Endothelial cell of umbilical vein (primary cell): ENCODE results near the gene TTC34. TPM values are rescaled to one million over a fixed set of nuclear protein-coding genes. Genes with fewer than 3 reads are reported as not detected.
"Not testable (repeated sequence)": the region's sequence is repeated elsewhere in the genome, so short reads cannot be mapped to it uniquely, and the experiment has no call there.

ENCODE experiments used
- BruUV-seq: library from RNA; stranded (reverse); fragments of 400-500 nt; replicated peaks from 2 replicates; lab custom pipeline; 2021; lab: Mats Ljungman, UMichigan
- CTCF ChIA-PET: fragments of 300-600, 350-600 bp; sonication (Branson Sonifier 250); formaldehyde crosslinking; loops from one replicate; lab custom pipeline; 2021; ENCODE audit warnings: antibody characterized with exemption, inconsistent platforms; lab: Charles Lee
- POLR2A ChIA-PET: fragments of 300-600, 350-600 bp; sonication (Branson Sonifier 250); formaldehyde crosslinking; loops from one replicate; lab custom pipeline; 2021; ENCODE audit warnings: antibody characterized with exemption, inconsistent platforms; lab: Charles Lee
- DNase-seq: peaks from one replicate; pipeline ENCODE4 v3.0.0-alpha.2; 2011; ENCODE audit warnings: low read depth, low spot score
- FAIRE-seq: peaks from 2 replicates; lab custom pipeline; 2011; peaks lifted over from hg19 to GRCh38; lab: Jason Lieb, UNC
- H2AFZ ChIP-seq: 2 replicates; pipeline ENCODE4 v1.6.0; 2012; ENCODE audit warnings: low read depth, low read length, control low read depth, inconsistent platforms
- H3K27ac ChIP-seq: 2 replicates; pipeline ENCODE4 v1.5.1; 2011; ENCODE audit warnings: low read depth, mild to moderate bottlenecking, control low read depth, low read length, moderate library complexity; ENCODE audit not compliant: insufficient read depth
- H3K27me3 ChIP-seq, 2 experiments: 2 replicates each; pipeline versions ENCODE4 v1.6.0 to v1.6.1; 2011; ENCODE audit warnings: low read length in 2 of 2, mixed read lengths in 1 of 2; ENCODE audit not compliant: control insufficient read depth in 2 of 2, insufficient read depth in 2 of 2
- H3K36me3 ChIP-seq, 2 experiments: 2 replicates in 1 of 2; 3 replicates in 1 of 2; pipeline ENCODE4 v1.5.1; 2011; ENCODE audit warnings: low read length in 2 of 2, mild to moderate bottlenecking in 1 of 2, moderate library complexity in 1 of 2; ENCODE audit not compliant: control insufficient read depth in 2 of 2, insufficient read depth in 2 of 2; ENCODE audit errors: extremely low read depth in 1 of 2
- H3K4me1 ChIP-seq: 3 replicates; pipeline ENCODE4 v1.5.1; 2011; ENCODE audit warnings: mild to moderate bottlenecking, low read length; ENCODE audit not compliant: control insufficient read depth, insufficient read depth; ENCODE audit errors: extremely low read depth
- H3K4me2 ChIP-seq: 2 replicates; pipeline ENCODE4 v1.6.1; 2011; ENCODE audit warnings: low read length, control low read depth, mixed read lengths; ENCODE audit not compliant: insufficient read depth
- H3K4me3 ChIP-seq, 3 experiments: fragments of 200-600 bp in 1 of 3; sonication (generic), shearing (Covaris generic) in 1 of 3; replicated peaks in 1 of 3; 2 replicates each; pipeline ENCODE4 v1.5.1; 2011 to 2016; ENCODE audit warnings: control low read depth in 3 of 3, low read length in 3 of 3, mild to moderate bottlenecking in 2 of 3, inconsistent platforms in 1 of 3, low read depth in 1 of 3, moderate library complexity in 1 of 3; ENCODE audit not compliant: insufficient read depth in 1 of 3
- H3K79me2 ChIP-seq: 2 replicates; pipeline ENCODE4 v1.6.0; 2012; ENCODE audit warnings: low read length, inconsistent platforms; ENCODE audit not compliant: control insufficient read depth, insufficient read depth
- H3K9ac ChIP-seq: replicated peaks from 2 replicates; pipeline ENCODE3; 2011; ENCODE audit warnings: low read length, control low read depth; ENCODE audit not compliant: insufficient read depth; ENCODE audit errors: extremely low read depth
- H3K9me1 ChIP-seq: replicated peaks from 3 replicates; pipeline ENCODE4 v1.6.0; 2011; ENCODE audit warnings: mild to moderate bottlenecking, low read length; ENCODE audit not compliant: control insufficient read depth, insufficient read depth; ENCODE audit errors: extremely low read depth
- H3K9me3 ChIP-seq: replicated peaks from 2 replicates; pipeline ENCODE4 v1.5.1; 2012; ENCODE audit warnings: low read length, inconsistent platforms; ENCODE audit not compliant: control insufficient read depth, insufficient read depth
- H4K20me1 ChIP-seq: replicated peaks from 2 replicates; pipeline ENCODE3; 2011; ENCODE audit warnings: mild to moderate bottlenecking, low read length; ENCODE audit not compliant: control insufficient read depth, insufficient read depth; ENCODE audit errors: extremely low read depth
- dilution Hi-C: fragments of 300-500 bp; cut with MboI; formaldehyde crosslinking; loops from one replicate; pipeline ENCODE4 v1.15.0; 2019; ENCODE audit warnings: low sequenced_read_pairs; ENCODE audit not compliant: extremely low pct_ligation_motif_present
- intact Hi-C: fragments of 100-400 bp; cut with micrococcal nuclease; formaldehyde crosslinking; loops from one replicate; pipeline ENCODE4 v1.10.0; 2022
- polyA plus RNA-seq, 4 experiments: library from polyadenylated mRNA; depleted of rRNA in 3 of 4; stranded (reverse) in 3 of 4; unstranded in 1 of 4; fragments of >200 nt; gene quantifications; 2 replicates each; pipeline versions ENCODE4 v1.2.1 to v1.2.3, GENCODE V29; 2011 to 2012; ENCODE audit warnings: missing spikeins in 1 of 4
- total RNA-seq: library from RNA; stranded (reverse); gene quantifications from 2 replicates; pipeline ENCODE4 v1.2.3, GENCODE V29; 2021

Gene TTC34
- total and polyA plus RNA-seq, 2 donors (not counting 3 experiments of a cell fraction or from before 2014, with no cell fraction given): 0.08 to 0.77 TPM

- H3K9me1 ChIP-seq, dilution Hi-C loops, CTCF ChIA-PET, H3K27ac ChIP-seq, H3K9ac ChIP-seq, H3K27me3 ChIP-seq, H2AFZ ChIP-seq, H3K4me2 ChIP-seq, H3K4me1 ChIP-seq, H3K4me3 ChIP-seq, H3K36me3 ChIP-seq, DNase-seq, BruUV-seq, POLR2A ChIA-PET, H4K20me1 ChIP-seq, FAIRE-seq, intact Hi-C loops, H3K79me2 ChIP-seq: not testable (repeated sequence)
- H3K9me3 ChIP-seq: peaks cover 11% of the 10 kb centered on the region
Observed at GRCh38 chr1:2687638-2688335, 113.7 kb downstream of the TTC34 start.

GRCh38 chr1:2687174-2687591 is 114.3 kb downstream of the TTC34 start:
- H3K4me1 ChIP-seq, DNase-seq, H3K4me2 ChIP-seq, H3K27ac ChIP-seq, POLR2A ChIA-PET, CTCF ChIA-PET, FAIRE-seq, H3K27me3 ChIP-seq, H2AFZ ChIP-seq, dilution Hi-C loops, intact Hi-C loops, H3K36me3 ChIP-seq, H3K4me3 ChIP-seq, H3K9me1 ChIP-seq, H3K9ac ChIP-seq, H4K20me1 ChIP-seq, H3K79me2 ChIP-seq, BruUV-seq: not testable (repeated sequence)
- H3K9me3 ChIP-seq: peaks cover 11% of the 10 kb centered on the region

GRCh38 chr1:2686091-2686863 is 115.2 kb downstream of the TTC34 start:
- H3K36me3 ChIP-seq, H3K4me3 ChIP-seq, H3K4me1 ChIP-seq, DNase-seq, H3K9me1 ChIP-seq, intact Hi-C loops, FAIRE-seq, POLR2A ChIA-PET, H3K4me2 ChIP-seq, H2AFZ ChIP-seq, H3K9ac ChIP-seq, H3K27me3 ChIP-seq, CTCF ChIA-PET, H3K79me2 ChIP-seq, H3K27ac ChIP-seq, dilution Hi-C loops, H4K20me1 ChIP-seq, BruUV-seq: not testable (repeated sequence)
- H3K9me3 ChIP-seq: peaks cover 11% of the 10 kb centered on the region

GRCh38 chr1:2685671-2686070 is 115.8 kb downstream of the TTC34 start:
- H3K79me2 ChIP-seq, H3K36me3 ChIP-seq, H4K20me1 ChIP-seq, H3K27ac ChIP-seq, H3K9ac ChIP-seq, H2AFZ ChIP-seq, H3K4me1 ChIP-seq, DNase-seq, BruUV-seq, H3K9me1 ChIP-seq, CTCF ChIA-PET, H3K4me3 ChIP-seq, intact Hi-C loops, POLR2A ChIA-PET, dilution Hi-C loops, H3K27me3 ChIP-seq, FAIRE-seq, H3K4me2 ChIP-seq: not testable (repeated sequence)
- peaks cover 11% of the 10 kb centered on the region for H3K9me3 ChIP-seq
